Esophagus squamous epithelium (tissue), 5 donors: Measurements from ENCODE around the gene SLC25A15. TPM values are rescaled to one million over a fixed set of nuclear protein-coding genes. Genes with fewer than 3 reads are reported as not detected.
"Not testable (repeated sequence)": the region's sequence is repeated elsewhere in the genome, so short reads cannot be mapped to it uniquely, and the experiment has no call there.

ENCODE experiments used
- DNase-seq: peaks from one replicate; lab custom pipeline; 2025; lab: John Stamatoyannopoulos, UW
- H3K27ac ChIP-seq, 4 donors: fragments of 200-600 bp; sonication (generic); one replicate each; pipeline ENCODE4 v1.5.1; 2016 to 2019; ENCODE audit warnings: mild to moderate bottlenecking in 1 of 4
- H3K27me3 ChIP-seq, 4 donors: fragments of 200-600 bp; sonication (generic); 1 replicate in 3 of 4; 2 replicates in 1 of 4; pipeline versions ENCODE4 v1.5.1 to v1.6.0; 2017 to 2021; ENCODE audit warnings: antibody characterized with exemption in 1 of 4
- H3K36me3 ChIP-seq, 3 donors: fragments of 200-600 bp; sonication (generic); one replicate each; pipeline ENCODE4 v1.5.1; 2016 to 2019
- H3K4me1 ChIP-seq, 3 donors: fragments of 200-600 bp; sonication (generic); one replicate each; pipeline ENCODE4 v1.5.1; 2017 to 2019
- H3K4me3 ChIP-seq, 4 donors: fragments of 200-600 bp; sonication (generic); 1 replicate in 3 of 4; 2 replicates in 1 of 4; pipeline ENCODE4 v1.5.1; 2016 to 2019; ENCODE audit warnings: mild to moderate bottlenecking in 2 of 4, moderate library complexity in 1 of 4
- H3K9me3 ChIP-seq, 3 donors: fragments of 200-600 bp; sonication (generic); one replicate each; pipeline ENCODE4 v1.5.1; 2016 to 2019
- CTCF ChIP-seq, 6 experiments: fragments of 450-650 bp in 4 of 6; fragments of 200-600 bp in 2 of 6; sonication (generic) in 2 of 6; IDR thresholded peaks; one replicate each; pipeline ENCODE4 v1.5.1; 2016 to 2019; ENCODE audit warnings: antibody characterized with exemption in 6 of 6, mild to moderate bottlenecking in 4 of 6, moderate library complexity in 4 of 6
- POLR2A ChIP-seq, 4 donors: fragments of 450-650 bp; IDR thresholded peaks; one replicate each; pipeline ENCODE4 v1.6.1; 2017; ENCODE audit warnings: antibody characterized with exemption in 4 of 4, mild to moderate bottlenecking in 4 of 4, moderate library complexity in 3 of 4
- WGBS, 2 donors: methylation state at CpG; one replicate each; pipeline ENCODE4 v1.1.5; 2018; 5-methylcytosine and 5-hydroxymethylcytosine counted together
- intact Hi-C: fragments of 100-400 bp; cut with DNase I; formaldehyde crosslinking; loops from one replicate; pipeline ENCODE4 v1.15.0; 2022
- small RNA-seq, 4 donors: library from RNA; depleted of rRNA; stranded (forward); fragments of <200 nt; gene quantifications; one replicate each; pipeline ENCODE3, GENCODE V24; 2016
- total RNA-seq, 4 donors: library from RNA; depleted of rRNA; stranded (reverse); fragments of >200 nt; gene quantifications; one replicate each; pipeline ENCODE4 v1.1.0, GENCODE V29; 2016
- donor health status: DM: yes; HTN: yes; CAD: no.

Gene SLC25A15
- total RNA-seq, 4 donors from 2014 or later: 6.4 to 12.1 (median 9.8) TPM

GRCh38 chr13:40819797-40820315 lies 30.4 kb downstream of the SLC25A15 start:
- no peak for DNase-seq
- no peak for TF ChIP-seq CTCF (IDR thresholded peaks at IDR 0.05)
- no peak for TF ChIP-seq POLR2A (IDR thresholded peaks at IDR 0.05)
- no peak overlapping the region for H3K27ac ChIP-seq
- H3K27me3 ChIP-seq: no peaks in the 10 kb centered on the region
- peaks cover 0 to 4% (median 0%) of the 10 kb centered on the region in 3 donors for H3K9me3 ChIP-seq
- H3K4me3 ChIP-seq: no peak overlapping the region
- intact Hi-C loops: no loop called here
- peaks cover 0 to 8% (median 0%) of the 10 kb centered on the region in 3 donors for H3K36me3 ChIP-seq
- 64 to 93% methylated on average over 1 of the region's 1 CpG for WGBS, 2 donors
- H3K4me1 ChIP-seq: no peaks in the 10 kb centered on the region

GRCh38 chr13:40839725-40840124 lies 50.3 kb downstream of the SLC25A15 start:
- 84 to 85% methylated on average over 2 of the region's 2 CpGs for WGBS, 2 donors
- H3K4me1 ChIP-seq, H3K36me3 ChIP-seq, DNase-seq, H3K27me3 ChIP-seq, H3K9me3 ChIP-seq, H3K27ac ChIP-seq, H3K4me3 ChIP-seq, intact Hi-C loops: not testable (repeated sequence)

- intact Hi-C loops, H3K27me3 ChIP-seq, DNase-seq, H3K36me3 ChIP-seq, H3K4me3 ChIP-seq, H3K9me3 ChIP-seq, H3K4me1 ChIP-seq, H3K27ac ChIP-seq: not testable (repeated sequence)
- WGBS, 2 donors: 95 to 97% methylated on average over 2 of the region's 2 CpGs
Observed at GRCh38 chr13:40840955-40841354, 51.5 kb downstream of the SLC25A15 start.

Small RNA genes within 50 kb of the gene (small RNA-seq; reads per million reads assigned to genes)
- 0 reads per million in 4 donors for gene MIR621

Other genes with a start within 250 kb of the SLC25A15 start
- 10 to 100 TPM in 3 of 4 donors, 1 to 10 TPM in 1; 9.1 to 42.3 (median 14.2) TPM for gene FOXO1, start 123.0 kb upstream of the SLC25A15 start, total RNA-seq
- gene MRPS31, start 18.4 kb upstream of the SLC25A15 start, total RNA-seq: 10 to 100 TPM in 3 of 4 donors, 1 to 10 TPM in 1; 8.8 to 24.2 (median 18.0) TPM
- 10 to 100 TPM; 61.9 to 84.5 (median 71.5) TPM for gene ELF1, start 229.7 kb downstream of the SLC25A15 start, total RNA-seq